GM06990 (cell line): ENCODE results near the gene CEP128.

Experiments used
- DNase-seq: peaks from one replicate; pipeline ENCODE4 v3.0.0-alpha.2; 2011; ENCODE audit not compliant: insufficient read length; ENCODE audit errors: extremely low read depth
- H3K27me3 ChIP-seq: replicated peaks from 2 replicates; pipeline ENCODE4 v1.6.0; 2011; ENCODE audit warnings: low read length; ENCODE audit not compliant: control insufficient read depth, insufficient read depth
- H3K36me3 ChIP-seq: 2 replicates; pipeline ENCODE4 v1.5.1; 2011; ENCODE audit warnings: low read length; ENCODE audit not compliant: control insufficient read depth, insufficient read depth
- H3K4me3 ChIP-seq: replicated peaks from 2 replicates; pipeline ENCODE4 v1.5.1; 2011; ENCODE audit warnings: low read depth, mild to moderate bottlenecking, control low read depth, low read length
- TF ChIP-seq, protein P1 (sequence below): IDR thresholded peaks from 2 replicates; pipeline ENCODE4 v1.5.1; 2011; ENCODE audit warnings: low read length, control low read depth, mild to moderate bottlenecking, inconsistent platforms; ENCODE audit not compliant: insufficient read depth, poor library complexity, severe bottlenecking

The CEP128 gene

DNA sequence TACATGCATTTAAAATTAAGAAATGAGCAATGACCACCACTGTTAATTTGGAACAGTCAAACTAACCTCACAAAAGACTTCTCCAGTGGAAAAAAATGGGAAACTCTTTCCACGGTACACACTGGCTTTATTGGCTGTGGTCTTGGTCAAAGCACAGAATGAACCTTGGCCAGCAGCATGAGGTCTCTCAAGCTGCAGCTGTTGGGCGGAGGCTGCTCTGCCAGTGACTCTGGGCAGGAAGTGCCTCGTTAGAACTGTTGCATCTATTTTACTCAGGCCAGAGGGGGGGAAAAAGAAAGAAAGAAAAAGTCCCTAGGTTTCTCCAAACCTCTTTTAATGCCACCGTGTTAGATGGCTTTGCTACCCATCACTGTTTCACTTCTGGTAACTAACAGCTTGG lies 450.4 kb downstream of the CEP128 start:
- no peak for DNase-seq
- no peak overlapping the region for H3K4me3 ChIP-seq
- TF ChIP-seq, protein P1, sequence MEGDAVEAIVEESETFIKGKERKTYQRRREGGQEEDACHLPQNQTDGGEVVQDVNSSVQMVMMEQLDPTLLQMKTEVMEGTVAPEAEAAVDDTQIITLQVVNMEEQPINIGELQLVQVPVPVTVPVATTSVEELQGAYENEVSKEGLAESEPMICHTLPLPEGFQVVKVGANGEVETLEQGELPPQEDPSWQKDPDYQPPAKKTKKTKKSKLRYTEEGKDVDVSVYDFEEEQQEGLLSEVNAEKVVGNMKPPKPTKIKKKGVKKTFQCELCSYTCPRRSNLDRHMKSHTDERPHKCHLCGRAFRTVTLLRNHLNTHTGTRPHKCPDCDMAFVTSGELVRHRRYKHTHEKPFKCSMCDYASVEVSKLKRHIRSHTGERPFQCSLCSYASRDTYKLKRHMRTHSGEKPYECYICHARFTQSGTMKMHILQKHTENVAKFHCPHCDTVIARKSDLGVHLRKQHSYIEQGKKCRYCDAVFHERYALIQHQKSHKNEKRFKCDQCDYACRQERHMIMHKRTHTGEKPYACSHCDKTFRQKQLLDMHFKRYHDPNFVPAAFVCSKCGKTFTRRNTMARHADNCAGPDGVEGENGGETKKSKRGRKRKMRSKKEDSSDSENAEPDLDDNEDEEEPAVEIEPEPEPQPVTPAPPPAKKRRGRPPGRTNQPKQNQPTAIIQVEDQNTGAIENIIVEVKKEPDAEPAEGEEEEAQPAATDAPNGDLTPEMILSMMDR = no peak
- H3K27me3 ChIP-seq = no peaks in the 10 kb centered on the region
- no peaks in the 10 kb centered on the region for H3K36me3 ChIP-seq

DNA sequence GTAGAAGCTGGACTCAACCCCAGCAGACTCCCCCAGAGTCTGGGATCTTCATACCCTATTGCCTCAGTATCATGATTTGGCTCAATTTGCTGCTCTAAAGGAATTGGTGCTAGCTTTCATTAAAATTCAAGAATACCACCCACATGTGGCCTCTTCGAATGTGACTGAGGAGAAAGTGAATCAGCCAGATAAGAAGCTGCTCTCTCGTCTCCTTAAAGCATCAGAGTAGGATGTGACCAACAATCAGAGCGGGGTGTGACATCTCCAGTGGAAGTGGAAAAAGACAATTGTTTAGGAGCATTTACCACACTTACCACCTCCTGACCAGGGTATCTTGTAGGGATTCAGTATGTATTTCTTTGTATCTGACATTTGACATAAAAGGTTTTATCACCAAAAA lies 452.0 kb downstream of the CEP128 start:
- Histone ChIP-seq H3K27me3 (no peaks in the 10 kb centered on the region), H3K36me3 (no peaks in the 10 kb centered on the region), H3K4me3 (no peak overlapping the region)
- no peak for DNase-seq
- TF ChIP-seq, protein P1 = no peak

DNA sequence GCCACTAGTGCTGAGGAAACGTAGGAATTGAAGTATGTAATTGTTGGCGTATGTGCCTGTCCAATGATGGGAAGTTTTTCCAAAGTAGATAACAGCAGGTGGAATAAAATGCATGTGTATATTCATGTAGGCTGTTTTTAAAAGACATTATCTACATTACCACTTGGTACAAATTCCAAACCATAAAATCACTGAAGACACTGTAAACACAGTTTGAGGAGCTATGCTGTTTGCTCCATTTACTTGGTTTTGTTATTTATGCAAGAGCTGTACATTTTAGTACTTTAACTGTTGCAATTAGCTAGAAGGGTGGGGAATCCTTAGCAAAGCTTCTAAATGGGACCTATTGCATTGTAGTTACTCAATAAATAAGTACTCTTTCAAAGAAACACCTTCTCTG lies 455.8 kb downstream of the CEP128 start:
- no peak for DNase-seq
- no peak overlapping the region for H3K4me3 ChIP-seq
- no peaks in the 10 kb centered on the region for H3K36me3 ChIP-seq
- TF ChIP-seq, protein P1 = no peak
- H3K27me3 ChIP-seq = no peaks in the 10 kb centered on the region

DNA sequence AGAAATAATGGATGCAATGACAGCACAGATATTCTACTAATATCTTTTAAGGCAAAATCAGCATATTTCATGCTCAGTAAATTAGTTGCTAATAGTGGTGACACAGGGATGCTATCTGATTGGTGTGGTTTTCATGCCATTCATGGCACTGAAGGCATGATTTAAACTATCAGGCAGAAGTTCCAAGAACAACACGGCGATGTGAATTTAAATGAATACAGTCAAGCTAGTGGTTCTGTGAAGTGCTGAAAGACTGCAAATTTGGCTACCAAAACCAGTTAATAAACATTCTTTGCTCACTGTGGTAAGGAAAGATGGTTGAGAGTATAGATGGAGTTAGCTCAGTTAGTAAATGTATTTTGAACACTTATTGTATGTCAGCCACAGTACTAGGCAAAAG lies 458.2 kb downstream of the CEP128 start:
- TF ChIP-seq, protein P1 = no peak
- Histone ChIP-seq H3K27me3 (no peaks in the 10 kb centered on the region), H3K36me3 (no peaks in the 10 kb centered on the region)

DNA sequence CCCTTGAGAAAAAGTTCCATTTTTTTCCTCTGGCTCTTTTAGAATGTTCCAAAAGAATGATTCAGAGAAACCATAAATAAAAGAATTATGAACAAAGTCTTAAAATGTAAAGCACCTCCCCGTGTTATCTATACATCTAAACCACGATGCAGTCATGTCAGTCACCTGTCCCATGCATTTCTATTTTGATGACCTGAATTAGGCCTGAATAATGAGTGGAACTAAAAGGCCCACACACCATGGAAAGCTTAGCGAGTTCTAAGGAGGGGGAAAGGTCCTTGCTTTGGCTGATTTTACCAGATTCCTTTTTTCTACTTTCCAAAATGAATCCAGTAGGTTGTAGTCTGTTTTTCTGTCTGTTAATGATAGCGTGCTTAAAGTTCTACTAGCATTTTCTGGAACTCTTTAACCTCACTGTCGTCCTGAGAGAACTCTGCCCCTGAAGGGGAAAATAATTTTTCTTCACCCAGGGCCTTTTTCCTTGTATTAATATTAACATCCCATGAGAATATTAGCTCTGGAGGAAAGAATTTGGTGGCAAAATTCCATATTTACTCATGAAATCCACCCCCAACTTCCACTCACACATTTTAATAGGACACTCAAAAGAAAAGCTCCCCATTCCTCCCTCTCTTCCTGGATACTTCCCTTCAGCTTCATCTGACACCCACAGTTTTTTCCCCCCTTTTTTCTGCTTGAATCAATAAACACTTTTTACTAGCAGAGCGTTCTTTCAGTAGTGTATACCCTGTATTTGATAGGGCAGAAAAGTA lies 464.0 kb downstream of the CEP128 start:
- Histone ChIP-seq H3K4me3 (no peak overlapping the region), H3K27me3 (no peaks in the 10 kb centered on the region), H3K36me3 (no peaks in the 10 kb centered on the region)
- DNase-seq = no peak
- TF ChIP-seq, protein P1 = no peak

More for the DNA sequence above, 458.2 kb downstream of the CEP128 start:
- no peak overlapping the region for H3K4me3 ChIP-seq
- DNase-seq = no peak
